ENCODE data around the gene FAAP20. TPM values are rescaled to one million over a fixed set of nuclear protein-coding genes. Genes with fewer than 3 reads are reported as not detected.

The FAAP20 gene
- total RNA-seq, 1 experiment from 2014 or later: 51.9 TPM

Other genes starting within 250 kb of the FAAP20 start
- gene CFAP74, start 191.0 kb downstream of the FAAP20 start, total RNA-seq (2014; rRNA removed; shearing (Covaris generic)): not detected in 2 replicates
- 0.13 TPM in 1 of 2 replicates, not detected in the other for gene GABRD, start 175.4 kb downstream of the FAAP20 start, total RNA-seq (2014; rRNA removed; shearing (Covaris generic))
- gene PRKCZ, start 144.4 kb downstream of the FAAP20 start, total RNA-seq (2014; rRNA removed; shearing (Covaris generic)): 0.17 TPM in 1 of 2 replicates, not detected in the other
- 12.7 and 18.0 TPM in 2 replicates for gene SKI, start 33.5 kb upstream of the FAAP20 start, total RNA-seq (2014; rRNA removed; shearing (Covaris generic))
- 5.6 and 9.4 TPM in 2 replicates for gene MORN1, start 196.8 kb upstream of the FAAP20 start, total RNA-seq (2014; rRNA removed; shearing (Covaris generic))
- gene RER1, start 197.1 kb upstream of the FAAP20 start, total RNA-seq (2014; rRNA removed; shearing (Covaris generic)): 149 and 174 TPM in 2 replicates
- 22.5 and 25.6 TPM in 2 replicates for gene PEX10, start 217.8 kb upstream of the FAAP20 start, total RNA-seq (2014; rRNA removed; shearing (Covaris generic))